OCI-LY3 (cell line): ENCODE data around the gene FILIP1L.

ENCODE experiments used
- H2AFZ ChIP-seq: fragments of 200-600, 300-600 bp; shearing (Covaris generic); 2 replicates; pipeline ENCODE4 v1.6.0; 2014; ENCODE audit warnings: antibody characterized with exemption, low read depth, low read length
- H3K27ac ChIP-seq: fragments of 200-600, 300-600 bp; sonication (generic); 2 replicates; pipeline ENCODE4 v1.5.1; 2014; ENCODE audit warnings: mild to moderate bottlenecking, low read length, moderate library complexity, mixed read lengths
- H3K27me3 ChIP-seq: fragments of 200-600, 300-600 bp; sonication (generic); 2 replicates; pipeline ENCODE4 v1.6.1; 2014; ENCODE audit warnings: low read depth, low read length, mixed read lengths
- H3K36me3 ChIP-seq: fragments of 200-600, 300-600 bp; sonication (generic); replicated peaks from 2 replicates; pipeline ENCODE3; 2014; ENCODE audit warnings: low read depth, low read length, mixed read lengths
- H3K4me1 ChIP-seq: fragments of 300-600, 200-600 bp; sonication (generic); 2 replicates; pipeline ENCODE4 v1.6.1; 2014; ENCODE audit warnings: low read length, mixed read lengths
- H3K4me2 ChIP-seq: fragments of 200-600, 300-600 bp; sonication (generic); 2 replicates; pipeline ENCODE4 v1.6.1; 2014; ENCODE audit warnings: low read length, mixed read lengths
- H3K4me3 ChIP-seq: fragments of 300-600, 200-600 bp; sonication (generic); 2 replicates; pipeline ENCODE4 v1.5.1; 2014; ENCODE audit warnings: antibody characterized with exemption, mild to moderate bottlenecking, low read length, moderate library complexity
- H3K79me2 ChIP-seq: fragments of 300-600, 200-600 bp; shearing (Covaris generic); 2 replicates; pipeline ENCODE4 v1.6.1; 2014; ENCODE audit warnings: mild to moderate bottlenecking, low read length, mixed read lengths
- H3K9ac ChIP-seq: fragments of 300-600, 200-600 bp; shearing (Covaris generic); 2 replicates; pipeline ENCODE4 v1.6.0; 2014; ENCODE audit warnings: mild to moderate bottlenecking, low read length, moderate library complexity
- H3K9me3 ChIP-seq: fragments of 200-600, 300-600 bp; shearing (Covaris generic); 2 replicates; pipeline ENCODE4 v1.6.1; 2014; ENCODE audit warnings: low read length, mixed read lengths; ENCODE audit not compliant: insufficient read depth
- H4K20me1 ChIP-seq: fragments of 200-600, 300-600 bp; sonication (generic); 2 replicates; pipeline ENCODE4 v1.6.1; 2016; ENCODE audit warnings: low read length, mixed read lengths; ENCODE audit not compliant: insufficient read depth
- CTCF ChIP-seq: fragments of 200-600, 300-600 bp; sonication (generic); IDR thresholded peaks from 2 replicates; pipeline ENCODE4 v1.5.1; 2014; ENCODE audit warnings: antibody characterized with exemption, low read length, low read depth
- EZH2phosphoT487 ChIP-seq: fragments of 200-600 bp; shearing (Covaris generic); IDR thresholded peaks from 2 replicates; pipeline ENCODE4 v1.6.1; 2018; ENCODE audit warnings: antibody characterized with exemption, mixed run types, low read depth

Gene FILIP1L

GRCh38 chr3:99957151-99957796 is 157.0 kb downstream of the FILIP1L start:
- H3K4me3 ChIP-seq, result no peak overlapping the region
- no peak overlapping the region for H3K4me2 ChIP-seq
- TF ChIP-seq CTCF (no peak), EZH2phosphoT487 (no peak)
- H3K36me3 ChIP-seq, result no peaks in the 10 kb centered on the region
- no peak overlapping the region for H2AFZ ChIP-seq
- H3K4me1 ChIP-seq, result 0 out of 2 replicates have a peak, but pooled peaks cover 2% of the 10 kb centered on the region
- no peaks in the 10 kb centered on the region for H3K27me3 ChIP-seq
- no peaks in the 10 kb centered on the region for H3K9me3 ChIP-seq
- no peaks in the 10 kb centered on the region for H4K20me1 ChIP-seq
- no peak overlapping the region for H3K9ac ChIP-seq
- no peak overlapping the region for H3K27ac ChIP-seq
- H3K79me2 ChIP-seq, result peaks cover 11% of the 10 kb centered on the region; the same call in 1 of the 2 replicates

- H3K27ac ChIP-seq, result no peak overlapping the region
- H3K9ac ChIP-seq, result no peak overlapping the region
Measured at GRCh38 chr3:99955773-99956562, 158.3 kb downstream of the FILIP1L start.

GRCh38 chr3:99954914-99955644 is 159.2 kb downstream of the FILIP1L start:
- Histone ChIP-seq H3K36me3 (no peaks in the 10 kb centered on the region), H3K4me2 (no peak overlapping the region), H2AFZ (no peak overlapping the region), H3K4me3 (no peak overlapping the region), H3K79me2 (peaks cover 11% of the 10 kb centered on the region; the same call in 1 of the 2 replicates), H3K4me1 (peaks cover 14% of the 10 kb centered on the region), H3K9me3 (no peaks in the 10 kb centered on the region), H3K9ac (no peak overlapping the region), H4K20me1 (no peaks in the 10 kb centered on the region), H3K27me3 (no peaks in the 10 kb centered on the region), H3K27ac (no peak overlapping the region)
- TF ChIP-seq EZH2phosphoT487, result no peak
- TF ChIP-seq CTCF, result no peak

More at GRCh38 chr3:99955773-99956562, 158.3 kb downstream of the FILIP1L start:
- H3K4me1 ChIP-seq, result peaks cover 5% of the 10 kb centered on the region
- TF ChIP-seq CTCF, result no peak
- no peak for TF ChIP-seq EZH2phosphoT487
- H3K79me2 ChIP-seq, result peaks cover 11% of the 10 kb centered on the region; the same call in 1 of the 2 replicates
- H4K20me1 ChIP-seq, result no peaks in the 10 kb centered on the region
- H3K4me2 ChIP-seq, result no peak overlapping the region
- H3K4me3 ChIP-seq, result no peak overlapping the region
- H3K36me3 ChIP-seq, result no peaks in the 10 kb centered on the region
- no peaks in the 10 kb centered on the region for H3K27me3 ChIP-seq
- no peak overlapping the region for H2AFZ ChIP-seq
- H3K9me3 ChIP-seq, result no peaks in the 10 kb centered on the region

- no peaks in the 10 kb centered on the region for H3K9me3 ChIP-seq
- TF ChIP-seq CTCF, result no peak
- no peak overlapping the region for H3K4me3 ChIP-seq
- H2AFZ ChIP-seq, result no peak overlapping the region
- peaks cover 11% of the 10 kb centered on the region; the same call in 1 of the 2 replicates for H3K79me2 ChIP-seq
- no peak overlapping the region for H3K4me2 ChIP-seq
- H3K9ac ChIP-seq, result no peak overlapping the region
- H3K27me3 ChIP-seq, result no peaks in the 10 kb centered on the region
- no peak overlapping the region for H3K27ac ChIP-seq
- peaks cover 29% of the 10 kb centered on the region for H3K4me1 ChIP-seq
- no peaks in the 10 kb centered on the region for H3K36me3 ChIP-seq
- no peaks in the 10 kb centered on the region for H4K20me1 ChIP-seq
Measured at GRCh38 chr3:99953596-99953995, 160.7 kb downstream of the FILIP1L start.
